DOHH2 (cell line): ENCODE measurements around the gene TSHZ2.

ENCODE experiments used
- CTCF ChIP-seq: fragments of 200-600 bp; sonication (generic); IDR thresholded peaks from one replicate; pipeline ENCODE4 v1.5.1; 2014; ENCODE audit warnings: antibody characterized with exemption, mild to moderate bottlenecking, low read depth, low read length; ENCODE audit not compliant: poor library complexity, severe bottlenecking
- EZH2phosphoT487 ChIP-seq: fragments of 200-600 bp; sonication (generic); IDR thresholded peaks from 2 replicates; pipeline ENCODE4 v1.6.1; 2017; ENCODE audit warnings: borderline replicate concordance, mild to moderate bottlenecking, antibody characterized with exemption, low read length, moderate library complexity, mixed read lengths

- TF ChIP-seq CTCF, result no peak
- TF ChIP-seq EZH2phosphoT487, result no peak
Measured at GRCh38 chr20:53174454-53174853, 202.3 kb downstream of the TSHZ2 start.
